KMS-11 (cell line): ENCODE data around the gene STX1B.

Experiments
- H2AFZ ChIP-seq: fragments of 200-600 bp; sonication (generic); 2 replicates; pipeline ENCODE4 v1.6.1; 2016; ENCODE audit warnings: antibody characterized with exemption, mixed run types, low read depth
- H3K27ac ChIP-seq: fragments of 200-600 bp; sonication (generic); 2 replicates; pipeline ENCODE4 v1.6.1; 2016; ENCODE audit warnings: mild to moderate bottlenecking, mixed run types
- H3K27me3 ChIP-seq: fragments of 200-600 bp; sonication (generic); 2 replicates; pipeline ENCODE4 v1.6.1; 2017; ENCODE audit warnings: mild to moderate bottlenecking, low read depth, mixed run types, moderate library complexity; ENCODE audit not compliant: insufficient read depth
- H3K36me3 ChIP-seq: fragments of 200-600 bp; sonication (generic); 2 replicates; pipeline ENCODE4 v1.6.1; 2017; ENCODE audit warnings: mild to moderate bottlenecking, mixed run types; ENCODE audit not compliant: insufficient read depth
- H3K4me1 ChIP-seq: fragments of 200-600 bp; sonication (generic); 2 replicates; pipeline ENCODE4 v1.6.1; 2016; ENCODE audit warnings: mild to moderate bottlenecking, low read depth, mixed run types; ENCODE audit not compliant: poor library complexity, severe bottlenecking
- H3K4me2 ChIP-seq: fragments of 200-600 bp; sonication (generic); 2 replicates; pipeline ENCODE4 v1.7.0; 2016; ENCODE audit warnings: mild to moderate bottlenecking, mixed run types
- H3K4me3 ChIP-seq: fragments of 200-600 bp; sonication (generic); IDR thresholded peaks from 2 replicates; pipeline ENCODE4 v1.6.1; 2017; ENCODE audit warnings: low read depth, low read length, mixed read lengths; ENCODE audit not compliant: insufficient read depth
- H3K79me2 ChIP-seq: fragments of 200-600 bp; sonication (generic); 2 replicates; pipeline ENCODE4 v1.6.1; 2016; ENCODE audit warnings: low read depth, mixed run types; ENCODE audit not compliant: insufficient read depth
- H3K9ac ChIP-seq: fragments of 200-600 bp; sonication (generic); 2 replicates; pipeline ENCODE4 v1.6.1; 2016; ENCODE audit warnings: mild to moderate bottlenecking, mixed run types
- H4K20me1 ChIP-seq: fragments of 200-600 bp; sonication (generic); 2 replicates; pipeline ENCODE4 v1.6.1; 2016; ENCODE audit warnings: mild to moderate bottlenecking, mixed run types; ENCODE audit not compliant: insufficient read depth
- TF ChIP-seq, protein P1 (sequence below): fragments of 200-600 bp; sonication (generic); conservative IDR thresholded peaks from 2 replicates; pipeline ENCODE4 v1.6.1; 2017; ENCODE audit warnings: low read depth, mild to moderate bottlenecking, antibody characterized with exemption, low read length, moderate library complexity, mixed read lengths

STX1B gene

DNA sequence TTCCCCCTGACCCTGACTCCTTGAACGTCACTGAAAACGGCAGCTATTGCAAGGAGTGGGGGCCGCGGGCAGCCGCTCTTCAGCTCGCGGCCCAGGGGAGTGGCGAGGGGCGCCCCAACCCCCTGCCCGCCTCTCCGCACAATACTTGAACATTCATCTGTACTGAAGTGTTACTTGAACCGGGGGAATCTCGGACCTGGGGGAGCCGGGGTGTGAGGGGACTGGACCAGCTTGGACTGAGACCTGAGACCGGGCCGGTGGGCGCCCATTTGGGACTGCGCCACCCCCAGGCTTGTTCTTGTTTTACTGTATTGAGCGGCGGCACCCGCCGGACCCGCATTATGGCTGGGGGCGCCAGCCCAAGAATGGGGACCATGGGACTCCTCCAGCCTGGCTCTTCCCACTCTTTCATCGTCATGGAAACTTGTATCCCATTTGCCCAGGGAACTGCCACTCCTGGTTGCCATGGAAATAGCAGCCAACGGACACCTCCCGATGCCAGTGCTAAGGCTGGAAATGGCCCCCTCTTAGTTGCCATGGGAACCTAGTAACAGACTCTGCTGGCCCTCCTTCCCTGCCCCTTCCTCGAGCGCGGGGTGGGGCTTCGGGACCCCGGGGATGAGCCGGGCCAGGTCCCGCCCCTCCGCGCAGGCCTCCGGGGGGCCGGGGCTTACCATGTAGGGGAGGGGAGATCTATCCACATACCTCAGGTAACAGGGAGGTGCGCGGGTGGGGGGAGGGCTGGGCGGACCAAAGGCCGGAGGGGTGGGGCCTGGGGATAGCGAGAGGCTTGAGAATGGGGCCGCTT, 62.4 kb downstream of the STX1B start:
- H3K36me3 ChIP-seq, result no peaks in the 10 kb centered on the region
- peak overlapping the region; percentile 92; the same call in 1 of the 2 replicates for H3K4me2 ChIP-seq
- H3K27ac ChIP-seq, result no peak overlapping the region
- H2AFZ ChIP-seq, result no peak overlapping the region
- H3K4me3 ChIP-seq, result no peak overlapping the region
- H4K20me1 ChIP-seq, result no peaks in the 10 kb centered on the region
- peaks cover 19% of the 10 kb centered on the region for H3K4me1 ChIP-seq
- H3K9ac ChIP-seq, result peak overlapping the region; percentile 77; the same call in 1 of the 2 replicates
- TF ChIP-seq, protein P1, sequence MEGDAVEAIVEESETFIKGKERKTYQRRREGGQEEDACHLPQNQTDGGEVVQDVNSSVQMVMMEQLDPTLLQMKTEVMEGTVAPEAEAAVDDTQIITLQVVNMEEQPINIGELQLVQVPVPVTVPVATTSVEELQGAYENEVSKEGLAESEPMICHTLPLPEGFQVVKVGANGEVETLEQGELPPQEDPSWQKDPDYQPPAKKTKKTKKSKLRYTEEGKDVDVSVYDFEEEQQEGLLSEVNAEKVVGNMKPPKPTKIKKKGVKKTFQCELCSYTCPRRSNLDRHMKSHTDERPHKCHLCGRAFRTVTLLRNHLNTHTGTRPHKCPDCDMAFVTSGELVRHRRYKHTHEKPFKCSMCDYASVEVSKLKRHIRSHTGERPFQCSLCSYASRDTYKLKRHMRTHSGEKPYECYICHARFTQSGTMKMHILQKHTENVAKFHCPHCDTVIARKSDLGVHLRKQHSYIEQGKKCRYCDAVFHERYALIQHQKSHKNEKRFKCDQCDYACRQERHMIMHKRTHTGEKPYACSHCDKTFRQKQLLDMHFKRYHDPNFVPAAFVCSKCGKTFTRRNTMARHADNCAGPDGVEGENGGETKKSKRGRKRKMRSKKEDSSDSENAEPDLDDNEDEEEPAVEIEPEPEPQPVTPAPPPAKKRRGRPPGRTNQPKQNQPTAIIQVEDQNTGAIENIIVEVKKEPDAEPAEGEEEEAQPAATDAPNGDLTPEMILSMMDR, result no peak
- H3K27me3 ChIP-seq, result no peaks in the 10 kb centered on the region
- no peaks in the 10 kb centered on the region; the same call in 1 of the 2 replicates for H3K79me2 ChIP-seq

- Histone ChIP-seq H2AFZ (no peak overlapping the region), H3K79me2 (no peaks in the 10 kb centered on the region; the same call in 1 of the 2 replicates), H4K20me1 (no peaks in the 10 kb centered on the region), H3K27me3 (no peaks in the 10 kb centered on the region), H3K9ac (no peak overlapping the region), H3K4me3 (no peak overlapping the region), H3K4me2 (no peak overlapping the region), H3K27ac (no peak overlapping the region), H3K4me1 (peaks cover 24% of the 10 kb centered on the region), H3K36me3 (no peaks in the 10 kb centered on the region)
- TF ChIP-seq, protein P1, result no peak
Measured at GRCh38 chr16:30947541-30947858, 62.9 kb downstream of the STX1B start.

DNA sequence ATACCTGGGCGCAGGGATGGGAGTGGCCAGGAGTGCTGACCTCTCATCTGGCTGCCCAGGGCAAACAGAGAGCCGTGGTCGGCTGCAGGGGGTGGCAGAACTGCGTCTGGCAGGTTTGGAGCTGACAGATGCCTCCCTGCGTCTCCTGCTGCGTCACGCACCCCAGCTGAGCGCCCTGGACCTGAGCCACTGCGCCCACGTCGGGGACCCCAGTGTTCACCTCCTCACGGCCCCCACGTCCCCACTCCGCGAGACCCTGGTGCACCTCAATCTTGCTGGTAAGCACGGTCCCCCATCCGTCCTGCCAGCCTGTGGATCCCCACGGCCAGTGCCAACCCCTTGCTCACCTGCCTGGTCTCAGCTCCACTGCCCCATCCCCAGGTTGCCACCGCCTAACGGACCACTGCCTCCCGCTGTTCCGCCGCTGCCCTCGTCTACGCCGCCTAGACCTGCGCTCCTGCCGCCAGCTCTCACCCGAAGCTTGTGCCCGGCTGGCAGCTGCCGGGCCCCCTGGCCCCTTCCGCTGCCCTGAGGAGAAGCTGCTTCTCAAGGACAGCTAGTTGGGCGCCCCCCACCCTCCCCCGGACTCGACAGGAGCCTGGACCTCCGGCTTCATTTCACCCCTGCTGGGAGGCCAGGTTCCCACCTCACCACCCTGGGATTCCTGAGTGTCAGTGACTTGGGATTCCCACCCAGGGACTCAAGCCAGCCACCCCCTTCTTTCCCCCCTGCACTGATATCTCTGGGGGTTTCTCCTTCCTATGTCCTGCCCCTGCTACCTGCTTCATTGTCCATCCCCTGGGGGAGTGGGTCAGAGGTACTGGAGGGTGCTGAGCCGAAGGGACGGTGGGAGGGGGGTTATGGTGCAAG, 63.5 kb downstream of the STX1B start:
- Histone ChIP-seq H3K4me1 (peaks cover 30% of the 10 kb centered on the region), H3K9ac (no peak overlapping the region), H3K27me3 (no peaks in the 10 kb centered on the region), H3K27ac (no peak overlapping the region), H3K4me2 (no peak overlapping the region), H3K4me3 (no peak overlapping the region), H4K20me1 (no peaks in the 10 kb centered on the region), H3K36me3 (no peaks in the 10 kb centered on the region), H3K79me2 (no peaks in the 10 kb centered on the region; the same call in 1 of the 2 replicates), H2AFZ (no peak overlapping the region)
- TF ChIP-seq, protein P1, result no peak

DNA sequence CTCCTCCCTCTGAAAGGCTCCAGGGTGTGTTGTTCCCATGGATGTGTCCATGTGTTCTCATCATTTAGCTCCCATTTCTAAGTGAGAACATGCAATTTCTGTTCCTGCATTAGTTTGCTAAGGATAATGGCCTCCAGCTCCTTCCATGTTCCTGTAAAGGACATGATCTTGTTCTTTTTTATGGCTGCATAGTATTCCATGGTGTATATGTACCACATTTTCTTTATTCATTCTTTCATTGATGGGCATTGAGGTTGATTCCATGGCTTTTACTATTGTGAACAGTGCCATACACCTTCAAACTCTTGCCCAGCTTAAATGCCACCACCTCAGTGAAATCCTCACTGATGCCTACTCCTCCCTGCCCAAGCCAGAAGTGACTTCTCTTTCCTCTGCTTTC, 66.1 kb downstream of the STX1B start:
- TF ChIP-seq, protein P1, result no peak
- Histone ChIP-seq H3K79me2 (no peaks in the 10 kb centered on the region), H3K9ac (no peak overlapping the region), H3K4me2 (no peak overlapping the region), H4K20me1 (no peaks in the 10 kb centered on the region), H3K27ac (no peak overlapping the region), H3K27me3 (no peaks in the 10 kb centered on the region), H2AFZ (no peak overlapping the region), H3K36me3 (no peaks in the 10 kb centered on the region), H3K4me3 (no peak overlapping the region), H3K4me1 (peaks cover 24% of the 10 kb centered on the region)
